Body of pancreas (tissue), 4 donors: ENCODE measurements around the gene GLRA1.

Experiments
- CTCF ChIP-seq, 7 experiments: fragments of 450-650 bp in 4 of 7; fragments of 200-600 bp in 3 of 7; sonication (generic) in 3 of 7; IDR thresholded peaks; one replicate each; pipeline ENCODE4 v1.5.1; 2016 to 2019; ENCODE audit warnings: antibody characterized with exemption in 7 of 7
- POLR2A ChIP-seq, 3 donors: fragments of 450-650 bp; IDR thresholded peaks; one replicate each; pipeline ENCODE4 v1.6.1; 2016; ENCODE audit warnings: antibody characterized with exemption in 3 of 3, mild to moderate bottlenecking in 2 of 3

GRCh38 chr5:151899399-151899798, 25.3 kb downstream of the GLRA1 start:
- TF ChIP-seq CTCF (IDR thresholded peaks at IDR 0.05), result no peak
- TF ChIP-seq POLR2A (IDR thresholded peaks at IDR 0.05), result no peak
